GM12873 (cell line): ENCODE results near the gene PLEKHD1.

Source experiments
- CTCF ChIP-seq: IDR thresholded peaks from 2 replicates; pipeline ENCODE4 v1.5.1; 2012; ENCODE audit warnings: low read depth, mild to moderate bottlenecking, moderate library complexity, low read length, control low read depth; ENCODE audit not compliant: insufficient read depth; ENCODE audit errors: missing control alignments

Gene PLEKHD1

GRCh38 chr14:69483765-69484443 lies 624 bp upstream of the PLEKHD1 start:
- no peak for TF ChIP-seq CTCF

- no peak for TF ChIP-seq CTCF
These were observed 760 bp downstream of the PLEKHD1 start for GRCh38 chr14:69485315-69485660.

GRCh38 chr14:69485701-69486100 lies 1.2 kb downstream of the PLEKHD1 start:
- TF ChIP-seq CTCF = no peak

GRCh38 chr14:69487226-69487625 lies 2.7 kb downstream of the PLEKHD1 start:
- TF ChIP-seq CTCF = no peak

GRCh38 chr14:69487771-69488170 lies 3.2 kb downstream of the PLEKHD1 start:
- no peak for TF ChIP-seq CTCF

GRCh38 chr14:69489495-69489894 lies 5.0 kb downstream of the PLEKHD1 start:
- no peak for TF ChIP-seq CTCF

GRCh38 chr14:69490219-69490918 lies 5.8 kb downstream of the PLEKHD1 start:
- TF ChIP-seq CTCF = no peak
